IPS-NIHi7 (cell line): ENCODE results near the gene TLR8.
A peak's percentile ranks its signal among the peaks of the same experiment; 100 is the strongest.
"Not testable (repeated sequence)": the region's sequence is repeated elsewhere in the genome, so short reads cannot be mapped to it uniquely, and the experiment has no call there.

Experiments used
- DNase-seq: peaks from one replicate; pipeline ENCODE4 v3.0.0; 2012; ENCODE audit warnings: mixed read lengths; ENCODE audit errors: extremely low spot score

TLR8 gene

GRCh38 chrX:12946838-12947544 lies 40.6 kb downstream of the TLR8 start:
- DNase-seq = peak; percentile 89

- DNase-seq = no peak
These were observed 41.3 kb downstream of the TLR8 start for GRCh38 chrX:12947545-12948235.

GRCh38 chrX:12948495-12948894 lies 42.1 kb downstream of the TLR8 start:
- DNase-seq = no peak

- no peak for DNase-seq
These were observed 42.9 kb downstream of the TLR8 start for GRCh38 chrX:12949205-12949926.

GRCh38 chrX:12949927-12950656 lies 43.7 kb downstream of the TLR8 start:
- DNase-seq = no peak

- DNase-seq = peak; percentile 87
These were observed 44.6 kb downstream of the TLR8 start for GRCh38 chrX:12950851-12951594.

- DNase-seq = no peak
These were observed 45.2 kb downstream of the TLR8 start for GRCh38 chrX:12951595-12951975.

- no peak for DNase-seq
These were observed 47.0 kb downstream of the TLR8 start for GRCh38 chrX:12953420-12953819.

GRCh38 chrX:12954376-12954775 lies 48.0 kb downstream of the TLR8 start:
- DNase-seq = no peak

GRCh38 chrX:12954981-12955380 lies 48.6 kb downstream of the TLR8 start:
- DNase-seq = no peak

- no peak for DNase-seq
These were observed 49.7 kb downstream of the TLR8 start for GRCh38 chrX:12955882-12956703.

GRCh38 chrX:12956704-12957534 lies 50.5 kb downstream of the TLR8 start:
- DNase-seq = peak; percentile 47

- DNase-seq = no peak
These were observed 51.6 kb downstream of the TLR8 start for GRCh38 chrX:12958059-12958458.

GRCh38 chrX:12958461-12958860 lies 52.0 kb downstream of the TLR8 start:
- no peak for DNase-seq

- DNase-seq = no peak
These were observed 54.8 kb downstream of the TLR8 start for GRCh38 chrX:12961196-12961718.

GRCh38 chrX:12962041-12962504 lies 55.7 kb downstream of the TLR8 start:
- DNase-seq = no peak

GRCh38 chrX:12963210-12963850 lies 56.9 kb downstream of the TLR8 start:
- DNase-seq = not testable (repeated sequence)

- DNase-seq = no peak
These were observed 58.9 kb downstream of the TLR8 start for GRCh38 chrX:12965131-12965940.
